Activated CD8-positive, alpha-beta T cell treated with anti-CD3 and anti-CD28 coated beads, Interleukin-2, amount 10 ng/mL, durations not matched to agents 7 days and 5 days (primary cell): Measurements from ENCODE around the gene MPEG1. TPM values are rescaled to one million over a fixed set of nuclear protein-coding genes. Genes with fewer than 3 reads are reported as not detected.

Experiments
- ATAC-seq: fragments of 150-1000 bp; cut with Tn5 transposase; one replicate; pipeline ENCODE4 v1.10.0; 2021; ENCODE audit warnings: moderate library complexity
- CTCF ChIA-PET: fragments of 350-600 bp; sonication (Branson Sonifier 250); formaldehyde crosslinking; loops from one replicate; lab custom pipeline; 2021; ENCODE audit warnings: antibody characterized with exemption; lab: Charles Lee
- POLR2A ChIA-PET: fragments of 350-600 bp; sonication (Branson Sonifier 250); formaldehyde crosslinking; loops from one replicate; lab custom pipeline; 2021; ENCODE audit warnings: antibody characterized with exemption; lab: Charles Lee
- DNase-seq: peaks from one replicate; pipeline ENCODE4 v3.0.0-alpha.2; 2020
- H3K27ac Mint-ChIP-seq: one replicate; pipeline ENCODE4 v1.8.0; 2021; ENCODE audit warnings: mild to moderate bottlenecking, mixed read lengths
- H3K27me3 Mint-ChIP-seq: one replicate; pipeline ENCODE4 v1.8.0; 2021; ENCODE audit warnings: low read depth, mixed read lengths
- H3K36me3 Mint-ChIP-seq: one replicate; pipeline ENCODE4 v1.8.0; 2021; ENCODE audit warnings: low read depth, mixed read lengths
- H3K4me1 Mint-ChIP-seq: one replicate; pipeline ENCODE4 v1.8.0; 2021; ENCODE audit warnings: low read depth, mixed read lengths
- H3K4me3 Mint-ChIP-seq: one replicate; pipeline ENCODE4 v1.8.0; 2021; ENCODE audit warnings: mild to moderate bottlenecking, mixed read lengths
- H3K9me3 Mint-ChIP-seq: one replicate; pipeline ENCODE4 v1.8.0; 2022; ENCODE audit warnings: mixed read lengths; ENCODE audit not compliant: insufficient read depth
- total RNA-seq, 2 experiments: library from RNA; stranded (reverse); gene quantifications; one replicate each; pipeline ENCODE4 v1.2.3, GENCODE V29; 2021

MPEG1 gene
- total RNA-seq, 2 experiments from 2014 or later: not detected

- ChIA-PET POLR2A (interaction anchor here (1.2 kb wide), 1 partner anchor 16 kb away, joined by 3 read pairs; no protein-coding TSS in a partner anchor), CTCF (interaction anchor here (0.6 to 4.5 kb wide), 7 partner anchors 8 to 300 kb away, joined by 3 to 113 read pairs (median 17); partner anchors contain the start of gene DTX4)
- peaks cover 3% of the 10 kb centered on the region for H3K27me3 Mint-ChIP-seq
- H3K9me3 Mint-ChIP-seq: no peaks in the 10 kb centered on the region
- no peak overlapping the region for H3K4me3 Mint-ChIP-seq
- ATAC-seq (no peak), DNase-seq (no peak)
- no peaks in the 10 kb centered on the region for H3K36me3 Mint-ChIP-seq
- peaks cover 5% of the 10 kb centered on the region for H3K4me1 Mint-ChIP-seq
- no peak overlapping the region for H3K27ac Mint-ChIP-seq
Observed at GRCh38 chr11:59187587-59187986, 25.1 kb downstream of the MPEG1 start.

DNA sequence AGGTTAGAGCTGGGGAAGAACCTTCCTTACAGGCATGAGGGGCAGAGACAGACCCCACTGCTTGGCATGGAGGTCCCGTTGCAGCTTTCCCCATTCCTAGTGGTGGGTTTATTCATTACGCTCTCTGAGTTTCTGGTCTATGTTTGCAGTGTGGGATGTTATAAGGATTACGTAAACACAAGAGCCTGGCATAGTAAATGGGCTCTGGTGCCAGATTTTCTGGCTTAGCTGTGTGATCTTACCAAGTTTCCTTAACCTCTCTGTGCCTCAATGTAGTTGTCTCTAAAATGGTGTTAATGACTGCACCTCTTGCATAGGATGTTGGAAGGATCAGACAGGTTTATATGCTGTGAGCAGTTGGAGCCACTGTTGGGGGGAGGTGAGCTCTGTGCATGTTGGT lies 25.7 kb downstream of the MPEG1 start:
- H3K9me3 Mint-ChIP-seq: no peaks in the 10 kb centered on the region
- ChIA-PET POLR2A (interaction anchor here (1.2 kb wide), 1 partner anchor 16 kb away, joined by 3 read pairs; no protein-coding TSS in a partner anchor), CTCF (interaction anchor here (1.1 to 4.5 kb wide), 9 partner anchors 9 to 129 kb away, joined by 4 to 113 read pairs (median 8); partner anchors contain the start of gene DTX4)
- no peak for DNase-seq
- H3K36me3 Mint-ChIP-seq: no peaks in the 10 kb centered on the region
- H3K4me3 Mint-ChIP-seq: no peak overlapping the region
- peaks cover 5% of the 10 kb centered on the region for H3K4me1 Mint-ChIP-seq
- no peak for ATAC-seq
- H3K27me3 Mint-ChIP-seq: peaks cover 3% of the 10 kb centered on the region
- H3K27ac Mint-ChIP-seq: no peak overlapping the region

DNA sequence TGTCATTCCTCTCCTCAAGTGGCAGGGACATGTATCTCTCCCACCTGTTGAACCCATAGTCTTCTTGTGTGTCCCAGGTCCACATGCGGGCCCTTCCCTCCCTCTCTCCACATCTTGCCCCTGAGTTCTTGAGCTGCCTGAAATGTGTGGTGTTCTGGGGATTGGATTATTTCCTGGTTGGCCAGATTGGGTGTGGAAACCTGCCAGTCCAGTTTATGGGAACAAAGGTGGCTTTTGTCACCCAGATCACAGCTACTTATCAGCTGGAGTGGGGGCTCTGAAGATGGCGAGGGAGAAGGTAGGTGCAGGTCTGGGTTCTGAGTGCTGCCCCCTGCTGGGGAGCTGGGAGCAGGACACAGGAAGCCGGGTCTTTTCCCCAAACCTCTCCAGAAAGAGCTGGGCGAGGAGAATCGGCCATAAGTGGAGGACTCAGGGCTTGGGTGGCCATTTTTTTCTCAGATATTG lies 26.6 kb downstream of the MPEG1 start:
- ATAC-seq (peak; percentile 71), DNase-seq (peak; percentile 53)
- Mint-ChIP-seq H3K36me3 (no peaks in the 10 kb centered on the region), H3K27me3 (peaks cover 3% of the 10 kb centered on the region), H3K4me3 (no peak overlapping the region), H3K9me3 (no peaks in the 10 kb centered on the region), H3K27ac (no peak overlapping the region), H3K4me1 (peaks cover 4% of the 10 kb centered on the region)
- CTCF ChIA-PET: interaction anchor here (0.6 to 4.5 kb wide), 16 partner anchors 8 to 286 kb away, joined by 3 to 113 read pairs (median 5); partner anchors contain the start of gene DTX4
- POLR2A ChIA-PET: interaction anchor here (1.2 kb wide), 1 partner anchor 15 kb away, joined by 3 read pairs; no protein-coding TSS in a partner anchor

DNA sequence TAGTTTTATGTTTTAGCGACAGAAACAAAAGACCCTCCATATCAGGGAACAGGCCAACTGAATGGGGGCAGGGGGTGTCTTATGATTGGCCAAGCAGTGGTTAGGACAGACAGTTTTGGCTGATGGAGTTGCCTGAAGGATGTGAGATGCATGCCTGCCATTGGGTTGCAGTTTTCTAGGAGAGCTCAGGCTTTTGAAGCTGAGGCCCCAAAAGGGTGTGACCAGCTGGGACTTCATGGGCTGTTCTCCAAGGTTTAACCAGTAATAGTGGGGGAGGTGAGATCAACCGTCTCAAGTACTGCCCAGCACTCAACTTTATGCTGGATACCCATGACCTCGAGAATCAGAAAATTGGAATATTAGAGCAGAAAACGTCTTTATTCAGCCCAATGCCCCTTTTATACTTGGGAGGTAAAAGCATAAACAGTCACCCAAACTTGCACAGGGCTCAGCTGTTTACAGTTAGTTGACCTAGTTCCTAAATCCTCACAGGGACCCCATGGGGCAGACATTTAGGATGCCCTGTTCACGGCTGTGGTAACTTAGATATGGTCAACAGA lies 27.3 kb downstream of the MPEG1 start:
- no peaks in the 10 kb centered on the region for H3K9me3 Mint-ChIP-seq
- no peak for ATAC-seq
- H3K36me3 Mint-ChIP-seq: no peaks in the 10 kb centered on the region
- H3K4me3 Mint-ChIP-seq: no peak overlapping the region
- ChIA-PET POLR2A (no interaction called here), CTCF (interaction anchor here (1.0 to 4.5 kb wide), 13 partner anchors 9 to 492 kb away, joined by 3 to 113 read pairs (median 7); partner anchors contain the start of gene DTX4)
- peaks cover 3% of the 10 kb centered on the region for H3K27me3 Mint-ChIP-seq
- no peaks in the 10 kb centered on the region for H3K4me1 Mint-ChIP-seq
- H3K27ac Mint-ChIP-seq: no peak overlapping the region
- no peak for DNase-seq

- no peak for DNase-seq
- no peaks in the 10 kb centered on the region for H3K36me3 Mint-ChIP-seq
- POLR2A ChIA-PET: no interaction called here
- H3K27ac Mint-ChIP-seq: no peak overlapping the region
- H3K4me1 Mint-ChIP-seq: no peaks in the 10 kb centered on the region
- no peak for ATAC-seq
- H3K4me3 Mint-ChIP-seq: no peak overlapping the region
- H3K9me3 Mint-ChIP-seq: no peaks in the 10 kb centered on the region
- H3K27me3 Mint-ChIP-seq: peaks cover 3% of the 10 kb centered on the region
- CTCF ChIA-PET: interaction anchor here (1.0 to 4.5 kb wide), 5 partner anchors 11 to 493 kb away, joined by 3 to 113 read pairs (median 18); partner anchors contain the start of gene DTX4
Observed at GRCh38 chr11:59184691-59185339, 27.9 kb downstream of the MPEG1 start.

- H3K27ac Mint-ChIP-seq: no peak overlapping the region
- ChIA-PET POLR2A (no interaction called here), CTCF (interaction anchor here (0.9 to 4.5 kb wide), 2 partner anchors 10 to 48 kb away, joined by 3 to 113 read pairs; partner anchors contain the start of gene DTX4)
- no peaks in the 10 kb centered on the region for H3K9me3 Mint-ChIP-seq
- DNase-seq (no peak), ATAC-seq (no peak)
- H3K36me3 Mint-ChIP-seq: no peaks in the 10 kb centered on the region
- peaks cover 3% of the 10 kb centered on the region for H3K27me3 Mint-ChIP-seq
- H3K4me3 Mint-ChIP-seq: no peak overlapping the region
- H3K4me1 Mint-ChIP-seq: no peaks in the 10 kb centered on the region
Observed at GRCh38 chr11:59183771-59184170, 29.0 kb downstream of the MPEG1 start.

GRCh38 chr11:59182457-59183151 lies 30.1 kb downstream of the MPEG1 start:
- H3K27ac Mint-ChIP-seq: no peak overlapping the region
- no peaks in the 10 kb centered on the region for H3K4me1 Mint-ChIP-seq
- no peaks in the 10 kb centered on the region for H3K36me3 Mint-ChIP-seq
- CTCF ChIA-PET: interaction anchor here (1.0 to 3.3 kb wide), 5 partner anchors 10 to 34 kb away, joined by 3 to 16 read pairs (median 3); partner anchors contain the start of gene DTX4
- DNase-seq (no peak), ATAC-seq (no peak)
- no peaks in the 10 kb centered on the region for H3K9me3 Mint-ChIP-seq
- peaks cover 5% of the 10 kb centered on the region for H3K27me3 Mint-ChIP-seq
- POLR2A ChIA-PET: no interaction called here
- H3K4me3 Mint-ChIP-seq: no peak overlapping the region

DNA sequence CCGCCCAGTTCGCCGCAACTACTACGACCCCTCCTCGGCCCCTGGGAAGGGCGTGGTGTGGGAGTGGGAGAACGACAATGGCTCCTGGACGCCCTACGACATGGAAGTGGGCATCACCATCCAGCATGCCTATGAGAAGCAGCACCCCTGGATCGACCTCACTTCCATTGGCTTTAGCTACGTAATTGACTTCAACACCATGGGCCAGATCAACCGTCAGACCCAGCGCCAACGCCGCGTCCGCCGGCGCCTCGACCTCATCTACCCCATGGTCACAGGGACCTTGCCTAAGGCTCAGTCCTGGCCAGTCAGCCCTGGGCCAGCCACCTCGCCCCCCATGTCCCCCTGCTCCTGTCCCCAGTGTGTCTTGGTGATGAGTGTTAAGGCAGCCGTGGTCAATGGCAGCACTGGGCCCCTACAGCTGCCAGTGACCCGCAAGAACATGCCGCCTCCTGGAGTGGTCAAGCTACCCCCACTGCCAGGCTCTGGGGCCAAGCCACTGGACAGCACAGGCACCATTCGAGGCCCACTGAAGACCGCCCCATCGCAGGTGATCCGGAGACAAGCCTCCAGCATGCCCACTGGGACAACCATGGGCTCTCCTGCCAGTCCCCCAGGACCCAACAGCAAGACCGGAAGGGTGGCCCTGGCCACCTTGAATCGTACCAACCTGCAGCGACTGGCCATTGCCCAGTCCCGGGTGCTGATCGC lies 30.8 kb downstream of the MPEG1 start:
- no peaks in the 10 kb centered on the region for H3K4me1 Mint-ChIP-seq
- ChIA-PET CTCF (interaction anchor here (1.0 to 3.3 kb wide), 4 partner anchors 10 to 24 kb away, joined by 3 to 16 read pairs (median 4); partner anchors contain the start of gene DTX4), POLR2A (no interaction called here)
- H3K27me3 Mint-ChIP-seq: peaks cover 3% of the 10 kb centered on the region
- no peak overlapping the region for H3K4me3 Mint-ChIP-seq
- ATAC-seq (no peak), DNase-seq (no peak)
- H3K9me3 Mint-ChIP-seq: no peaks in the 10 kb centered on the region
- H3K36me3 Mint-ChIP-seq: no peaks in the 10 kb centered on the region
- H3K27ac Mint-ChIP-seq: no peak overlapping the region

- Mint-ChIP-seq H3K27ac (no peak overlapping the region), H3K27me3 (peaks cover 3% of the 10 kb centered on the region), H3K4me1 (no peaks in the 10 kb centered on the region), H3K36me3 (no peaks in the 10 kb centered on the region), H3K4me3 (no peak overlapping the region), H3K9me3 (no peaks in the 10 kb centered on the region)
- CTCF ChIA-PET: interaction anchor here (3.3 kb wide), 1 partner anchor 9 kb away, joined by 16 read pairs; the partner anchor contains the start of gene DTX4
- POLR2A ChIA-PET: no interaction called here
- DNase-seq: no peak
- no peak for ATAC-seq
Observed at GRCh38 chr11:59180907-59181306, 31.8 kb downstream of the MPEG1 start.

DNA sequence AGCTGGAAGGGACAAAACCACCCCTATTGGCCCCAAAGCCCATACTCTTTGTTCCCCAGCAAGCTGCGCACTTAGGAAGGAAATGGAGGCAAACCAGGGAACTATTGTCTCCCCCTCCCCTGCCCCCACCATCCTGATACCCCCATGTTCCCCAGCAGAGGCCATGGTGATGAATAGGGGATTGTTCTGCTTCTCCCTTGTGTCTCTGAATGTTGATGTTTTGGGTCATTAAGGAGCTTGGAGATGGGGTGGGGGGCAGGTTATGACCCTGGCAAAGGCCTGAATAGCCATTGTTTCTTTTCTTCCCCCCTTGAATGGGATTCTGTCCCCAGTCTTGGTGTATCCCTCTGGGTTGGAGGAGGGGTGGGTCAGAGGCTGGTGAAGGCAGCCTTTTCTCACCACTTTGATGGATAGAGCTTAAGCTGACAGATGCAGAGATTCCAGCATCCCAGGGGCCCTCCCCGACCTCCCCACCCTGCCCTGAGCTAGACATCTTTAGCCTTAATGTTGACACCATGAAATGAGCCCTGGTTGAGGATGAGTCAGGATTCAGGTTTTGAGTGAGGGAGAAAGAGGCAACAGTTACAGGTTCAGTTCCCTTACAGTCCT lies 32.5 kb downstream of the MPEG1 start:
- Mint-ChIP-seq H3K4me1 (no peaks in the 10 kb centered on the region), H3K36me3 (no peaks in the 10 kb centered on the region), H3K27me3 (peaks cover 5% of the 10 kb centered on the region), H3K9me3 (no peaks in the 10 kb centered on the region), H3K27ac (no peak overlapping the region), H3K4me3 (no peak overlapping the region)
- ATAC-seq (no peak), DNase-seq (no peak)
- ChIA-PET POLR2A (no interaction called here), CTCF (interaction anchor here (1.0 to 3.3 kb wide), 2 partner anchors 8 to 19 kb away, joined by 3 to 16 read pairs; partner anchors contain the start of gene DTX4)
